ENCODE results near the gene ITIH5. TPM values are rescaled to one million over a fixed set of nuclear protein-coding genes. Genes with fewer than 3 reads are reported as not detected.

The ITIH5 gene
- total and polyA plus RNA-seq, 9 donors: 4.8 to 32.2 (median 15.1) TPM

DNA sequence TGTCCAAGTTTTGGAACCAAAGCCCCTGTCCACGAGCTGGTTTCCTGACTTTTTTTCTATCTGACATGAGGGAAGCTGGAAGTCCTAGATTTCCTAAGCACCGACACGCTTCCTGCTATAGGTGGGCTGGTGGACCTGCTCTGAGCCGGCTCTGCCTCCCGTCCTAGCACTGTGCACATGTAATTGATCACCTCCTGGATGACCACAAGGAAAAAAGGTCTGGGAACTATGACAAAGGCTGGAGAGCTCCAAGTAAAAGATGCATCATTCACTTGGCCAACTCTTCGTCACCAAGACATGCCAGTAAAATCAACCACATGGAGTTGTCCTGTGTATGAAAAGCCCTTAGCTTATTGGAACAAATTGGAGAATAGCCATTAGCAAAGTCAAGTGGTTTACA is 104.8 kb downstream of the ITIH5 start:
- H3K36me3 ChIP-seq: no peaks in the 10 kb centered on the region
- no peak overlapping the region for H3K4me3 ChIP-seq
- whole genome bisulfite sequencing, 3 donors: 55 to 58% (median 56%) methylated on average over 6 of the region's 6 CpGs
- intact Hi-C loops (cut with DNase I): no loop called here
- H3K27ac ChIP-seq: no peak overlapping the region
- H3K27me3 ChIP-seq: no peaks in the 10 kb centered on the region
- peaks cover 21% of the 10 kb centered on the region for H3K4me1 ChIP-seq (ENCODE audit: insufficient read depth)
- DNase-seq: no peak
- no peak for TF ChIP-seq CTCF (IDR thresholded peaks at IDR 0.05)
- no peak for TF ChIP-seq POLR2A (IDR thresholded peaks at IDR 0.05)
- no peak for TF ChIP-seq EP300 (IDR thresholded peaks at IDR 0.05)
- no peaks in the 10 kb centered on the region for H3K9me3 ChIP-seq

DNA sequence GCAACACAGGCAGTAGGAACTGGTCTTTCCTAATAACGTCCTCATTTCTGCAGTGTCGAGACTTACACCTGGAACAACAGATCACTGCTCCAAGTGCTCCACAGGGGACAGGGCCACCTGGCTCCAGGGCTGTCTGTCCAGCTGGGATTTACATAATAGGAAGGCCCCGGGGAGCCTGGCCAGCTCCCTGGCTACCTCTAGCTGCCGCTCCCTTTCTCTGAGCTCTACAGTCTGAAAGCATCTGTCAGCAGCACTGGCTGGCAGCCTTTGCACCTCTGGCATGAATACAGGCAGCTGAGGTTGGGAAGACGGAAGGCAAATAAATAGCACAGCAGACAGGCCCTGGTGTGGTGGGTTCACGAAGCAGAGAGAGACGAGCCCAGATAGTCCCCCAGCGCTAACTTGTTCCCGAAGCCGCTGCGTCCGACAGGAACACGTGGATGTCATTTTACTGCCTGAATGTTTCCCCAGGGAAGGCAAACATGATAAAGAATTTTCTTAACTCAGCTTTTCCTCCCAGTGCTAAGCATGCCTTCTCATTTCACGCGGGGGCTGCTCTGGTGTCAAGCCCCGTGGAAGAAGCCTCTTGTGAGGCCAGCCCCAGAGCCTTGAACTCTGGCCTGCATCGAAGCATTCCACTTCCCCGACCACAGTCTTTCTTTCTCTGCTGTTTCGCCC is 105.4 kb downstream of the ITIH5 start:
- H3K9me3 ChIP-seq: no peaks in the 10 kb centered on the region
- peak; percentile 51 to 81 (median 66) for DNase-seq
- peak overlapping the region in 1 of 2 donors; percentile 49 for H3K27ac ChIP-seq
- peaks cover 21% of the 10 kb centered on the region for H3K4me1 ChIP-seq (ENCODE audit: insufficient read depth)
- TF ChIP-seq POLR2A (IDR thresholded peaks at IDR 0.05) (no peak), EP300 (IDR thresholded peaks at IDR 0.05) (no peak), CTCF (IDR thresholded peaks at IDR 0.05) (no peak)
- no peaks in the 10 kb centered on the region for H3K27me3 ChIP-seq
- intact Hi-C loops (cut with DNase I): no loop called here
- WGBS, 3 donors: 3 to 7% (median 6%) methylated on average over 19 of the region's 19 CpGs
- no peaks in the 10 kb centered on the region for H3K36me3 ChIP-seq
- no peak overlapping the region for H3K4me3 ChIP-seq

DNA sequence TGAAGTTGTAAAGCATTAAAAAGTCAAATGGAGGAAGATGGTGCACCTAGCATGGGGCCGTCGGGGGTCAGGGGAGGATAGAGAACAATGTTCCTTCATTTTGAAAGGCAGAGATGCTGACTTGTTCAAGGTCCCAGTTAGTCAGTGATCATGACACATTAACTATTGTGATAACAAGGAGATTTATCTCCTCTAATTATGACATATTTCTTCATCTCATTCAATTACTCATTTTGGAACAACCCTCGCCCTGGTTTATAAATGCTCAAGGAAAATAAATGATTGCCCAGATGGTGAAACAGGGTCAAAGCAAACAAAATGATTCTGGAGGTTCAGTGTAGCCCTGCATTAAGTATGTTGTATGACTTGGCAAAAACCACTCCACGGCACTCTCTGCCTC is 106.2 kb downstream of the ITIH5 start:
- intact Hi-C loops (cut with DNase I): no loop called here
- H3K4me1 ChIP-seq (ENCODE audit: insufficient read depth): peaks cover 21% of the 10 kb centered on the region

DNA sequence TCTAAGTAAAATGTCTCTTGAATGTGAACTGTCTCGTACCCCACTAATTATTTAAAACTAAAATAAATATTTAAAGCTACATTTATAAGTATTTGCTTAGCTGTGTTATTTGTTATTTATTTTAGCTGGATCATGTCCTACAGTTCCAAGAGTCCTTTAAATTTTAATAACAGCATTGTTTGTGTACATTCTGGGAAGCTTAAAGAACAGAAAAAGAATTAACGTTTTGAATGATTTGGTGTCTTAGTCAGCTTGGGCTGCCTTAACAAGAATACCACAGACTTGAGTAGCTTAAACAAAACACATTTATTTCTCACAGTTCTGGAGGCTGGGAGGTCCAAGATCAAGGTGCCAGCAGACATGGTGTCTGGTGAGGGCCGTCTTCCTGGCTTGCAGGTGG is 107.4 kb downstream of the ITIH5 start:
- no peak overlapping the region for H3K27ac ChIP-seq
- 17 to 48% (median 38%) methylated on average over 3 of the region's 3 CpGs for WGBS, 3 donors
- H3K4me1 ChIP-seq (ENCODE audit: insufficient read depth): peaks cover 21% of the 10 kb centered on the region
- no peaks in the 10 kb centered on the region for H3K27me3 ChIP-seq
- intact Hi-C loops (cut with DNase I): no loop called here
- H3K4me3 ChIP-seq: no peak overlapping the region
- TF ChIP-seq CTCF (IDR thresholded peaks at IDR 0.05): no peak
- TF ChIP-seq POLR2A (IDR thresholded peaks at IDR 0.05): no peak
- no peak for TF ChIP-seq EP300 (IDR thresholded peaks at IDR 0.05)
- DNase-seq: no peak
- H3K9me3 ChIP-seq: no peaks in the 10 kb centered on the region
- no peaks in the 10 kb centered on the region for H3K36me3 ChIP-seq

More for the DNA sequence above, 106.2 kb downstream of the ITIH5 start:
- WGBS, 3 donors: 25 to 30% (median 28%) methylated on average over 4 of the region's 4 CpGs
- Histone ChIP-seq H3K27ac (no peak overlapping the region), H3K36me3 (no peaks in the 10 kb centered on the region), H3K27me3 (no peaks in the 10 kb centered on the region), H3K9me3 (no peaks in the 10 kb centered on the region), H3K4me3 (no peak overlapping the region)
- TF ChIP-seq CTCF (IDR thresholded peaks at IDR 0.05) (no peak), EP300 (IDR thresholded peaks at IDR 0.05) (no peak), POLR2A (IDR thresholded peaks at IDR 0.05) (no peak)
- no peak for DNase-seq
